ENCODE results near the gene GOLGA2.

GOLGA2 gene

DNA sequence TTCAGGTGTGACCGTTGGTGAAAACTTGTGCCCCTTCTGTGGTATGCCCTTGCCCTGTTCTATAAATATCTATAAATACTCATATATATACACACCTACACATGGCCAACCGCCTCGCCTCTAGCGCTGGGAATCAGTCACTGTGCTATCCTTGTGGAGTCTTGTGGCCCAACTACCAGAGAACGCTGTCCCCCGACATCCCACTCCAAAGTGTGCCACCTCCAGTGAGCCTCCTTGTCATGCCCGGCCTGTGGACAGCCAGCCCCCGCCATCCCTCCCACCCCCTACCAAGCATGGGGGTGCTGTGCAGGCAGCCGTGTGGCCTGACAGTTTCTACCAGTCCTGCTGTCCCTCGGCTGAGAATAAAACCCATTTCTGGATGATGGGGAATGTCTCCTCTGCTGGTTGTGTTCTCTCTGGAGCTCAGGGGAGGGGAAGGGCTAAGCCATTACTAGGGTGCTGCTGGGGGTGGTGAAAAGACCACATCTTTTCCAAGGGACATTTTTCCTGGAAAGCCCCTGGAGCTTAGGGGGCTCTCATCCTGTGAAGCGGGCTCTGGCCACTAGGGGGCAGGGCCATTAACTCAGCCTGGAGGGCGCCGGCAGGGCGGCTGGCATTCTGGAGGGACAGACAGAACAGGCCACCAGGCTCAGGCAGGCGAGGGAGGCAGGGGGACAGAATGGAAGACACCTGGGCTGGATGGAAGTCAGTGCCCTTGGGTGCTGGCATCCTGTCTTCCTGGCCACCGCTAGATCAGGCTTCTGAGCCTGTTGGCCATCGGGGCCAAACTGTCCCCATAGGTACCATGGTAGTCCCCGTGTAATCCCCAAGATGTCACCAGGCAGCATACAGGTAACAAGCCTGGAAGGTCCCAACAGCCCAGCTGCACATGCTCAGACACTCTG lies 20.7 kb downstream of the GOLGA2 start:
- DNase-seq (ENCODE audit: insufficient read length, low spot score) (peak; percentile 90), FAIRE-seq (no peak)
- peak; percentile 66 for TF ChIP-seq CTCF (IDR thresholded peaks at IDR 0.05; ENCODE audit: insufficient read depth, missing control alignments)

- no peak for DNase-seq (ENCODE audit: insufficient read length, low spot score)
- TF ChIP-seq CTCF (IDR thresholded peaks at IDR 0.05; ENCODE audit: insufficient read depth, missing control alignments) = no peak
- no peak for FAIRE-seq
These were observed 21.4 kb downstream of the GOLGA2 start for GRCh38 chr9:128254362-128254761.

DNA sequence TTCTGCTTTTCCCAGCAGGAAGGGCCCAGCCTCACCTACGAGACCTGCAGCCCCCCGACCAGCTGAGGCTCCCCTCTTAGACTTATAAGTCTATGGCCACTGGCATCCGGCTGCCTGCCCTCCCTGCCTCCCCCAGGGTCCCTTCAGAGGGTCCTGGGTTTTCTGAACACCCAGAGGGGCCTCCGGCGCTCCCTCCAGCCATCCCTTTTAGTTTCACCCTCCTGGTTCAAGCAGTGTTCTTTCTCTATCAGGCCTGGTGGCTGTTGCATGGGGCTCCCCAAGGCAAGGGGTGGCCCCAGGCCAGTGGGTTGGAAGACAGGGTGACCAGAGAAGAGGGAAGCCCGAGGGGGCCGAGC lies 21.8 kb downstream of the GOLGA2 start:
- no peak for FAIRE-seq
- DNase-seq (ENCODE audit: insufficient read length, low spot score) = no peak
- no peak for TF ChIP-seq CTCF (IDR thresholded peaks at IDR 0.05; ENCODE audit: insufficient read depth, missing control alignments)

GRCh38 chr9:128253140-128253990 lies 22.4 kb downstream of the GOLGA2 start:
- FAIRE-seq = no peak

GRCh38 chr9:128252317-128253139 lies 23.3 kb downstream of the GOLGA2 start:
- DNase-seq (ENCODE audit: insufficient read length, low spot score) = no peak
- no peak for FAIRE-seq
- no peak for TF ChIP-seq CTCF (IDR thresholded peaks at IDR 0.05; ENCODE audit: insufficient read depth, missing control alignments)

More at GRCh38 chr9:128253140-128253990, 22.4 kb downstream of the GOLGA2 start:
- no peak for TF ChIP-seq CTCF (IDR thresholded peaks at IDR 0.05; ENCODE audit: insufficient read depth, missing control alignments)
- DNase-seq (ENCODE audit: insufficient read length, low spot score) = no peak

DNA sequence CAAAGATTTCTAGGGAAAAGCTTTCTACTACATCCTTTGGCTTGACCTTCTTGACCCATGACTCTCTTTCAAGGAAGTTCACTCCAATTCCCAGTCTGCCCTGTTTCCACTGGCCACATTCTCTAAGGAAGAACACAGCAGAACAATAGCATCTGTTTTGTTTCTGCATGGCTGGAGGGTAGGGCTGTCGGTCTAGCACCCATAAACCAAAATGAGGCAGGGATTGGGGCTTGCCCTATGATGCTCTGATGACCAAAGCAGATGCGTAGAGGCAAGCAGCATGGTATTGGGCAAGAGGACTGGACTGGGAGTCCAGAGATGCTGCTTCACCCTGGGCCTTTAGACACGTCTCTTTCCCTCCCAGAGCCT lies 24.1 kb downstream of the GOLGA2 start:
- TF ChIP-seq CTCF (IDR thresholded peaks at IDR 0.05; ENCODE audit: insufficient read depth, missing control alignments) = no peak
- FAIRE-seq (no peak), DNase-seq (ENCODE audit: insufficient read length, low spot score) (no peak)

All from D721Med (cell line).